Mesothelial cell of epicardium (in vitro differentiated cells): Measurements from ENCODE around the gene LPCAT2. TPM values are rescaled to one million over a fixed set of nuclear protein-coding genes. Genes with fewer than 3 reads are reported as not detected.
A peak's percentile ranks its signal among the peaks of the same experiment; 100 is the strongest.

ENCODE experiments used
- DNase-seq, 2 experiments: peaks; one replicate each; pipeline ENCODE4 v3.0.0; 2021; ENCODE audit warnings: low spot score in 2 of 2; ENCODE audit not compliant: unreplicated experiment in 2 of 2
- H3K27ac Mint-ChIP-seq: 2 replicates; pipeline ENCODE4 v1.8.0; 2021; ENCODE audit warnings: mixed read lengths
- H3K27me3 Mint-ChIP-seq: 2 replicates; pipeline ENCODE4 v1.8.0; 2021; ENCODE audit warnings: low read depth, mixed read lengths
- H3K36me3 Mint-ChIP-seq: 2 replicates; pipeline ENCODE4 v1.8.0; 2021; ENCODE audit warnings: mixed read lengths
- H3K4me1 Mint-ChIP-seq: 2 replicates; pipeline ENCODE4 v1.8.0; 2021; ENCODE audit warnings: mixed read lengths
- H3K4me3 Mint-ChIP-seq: 2 replicates; pipeline ENCODE4 v1.8.0; 2021; ENCODE audit warnings: mild to moderate bottlenecking, moderate library complexity, mixed read lengths
- H3K9me3 Mint-ChIP-seq: 2 replicates; pipeline ENCODE4 v1.8.0; 2021; ENCODE audit warnings: mixed read lengths
- total RNA-seq: library from RNA; stranded (reverse); gene quantifications from 3 replicates; pipeline ENCODE4 v1.2.1, GENCODE V29; 2021
- TF ChIP-seq, protein P1 (sequence below): fragments of 200-600 bp; sonication (generic); IDR thresholded peaks from one replicate; pipeline ENCODE4 v1.5.0; 2021; ENCODE audit warnings: antibody characterized with exemption; ENCODE audit not compliant: unreplicated experiment

The LPCAT2 gene
- total RNA-seq, 1 donor from 2014 or later, result 25.1 TPM

GRCh38 chr16:55506708-55507107, 2.2 kb upstream of the LPCAT2 start:
- Mint-ChIP-seq H3K4me1 (peaks cover 33% of the 10 kb centered on the region), H3K27me3 (no peaks in the 10 kb centered on the region), H3K36me3 (peaks cover 16% of the 10 kb centered on the region), H3K27ac (no peak overlapping the region), H3K9me3 (peaks cover 2% of the 10 kb centered on the region), H3K4me3 (no peak overlapping the region)
- TF ChIP-seq, protein P1, sequence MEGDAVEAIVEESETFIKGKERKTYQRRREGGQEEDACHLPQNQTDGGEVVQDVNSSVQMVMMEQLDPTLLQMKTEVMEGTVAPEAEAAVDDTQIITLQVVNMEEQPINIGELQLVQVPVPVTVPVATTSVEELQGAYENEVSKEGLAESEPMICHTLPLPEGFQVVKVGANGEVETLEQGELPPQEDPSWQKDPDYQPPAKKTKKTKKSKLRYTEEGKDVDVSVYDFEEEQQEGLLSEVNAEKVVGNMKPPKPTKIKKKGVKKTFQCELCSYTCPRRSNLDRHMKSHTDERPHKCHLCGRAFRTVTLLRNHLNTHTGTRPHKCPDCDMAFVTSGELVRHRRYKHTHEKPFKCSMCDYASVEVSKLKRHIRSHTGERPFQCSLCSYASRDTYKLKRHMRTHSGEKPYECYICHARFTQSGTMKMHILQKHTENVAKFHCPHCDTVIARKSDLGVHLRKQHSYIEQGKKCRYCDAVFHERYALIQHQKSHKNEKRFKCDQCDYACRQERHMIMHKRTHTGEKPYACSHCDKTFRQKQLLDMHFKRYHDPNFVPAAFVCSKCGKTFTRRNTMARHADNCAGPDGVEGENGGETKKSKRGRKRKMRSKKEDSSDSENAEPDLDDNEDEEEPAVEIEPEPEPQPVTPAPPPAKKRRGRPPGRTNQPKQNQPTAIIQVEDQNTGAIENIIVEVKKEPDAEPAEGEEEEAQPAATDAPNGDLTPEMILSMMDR, result no peak
- no peak for DNase-seq

GRCh38 chr16:55508271-55508921, 476 bp upstream of the LPCAT2 start:
- H3K27ac Mint-ChIP-seq, result peak overlapping the region; percentile 84
- H3K4me1 Mint-ChIP-seq, result peaks cover 18% of the 10 kb centered on the region
- peaks cover 33% of the 10 kb centered on the region for H3K36me3 Mint-ChIP-seq
- peaks cover 19% of the 10 kb centered on the region for H3K9me3 Mint-ChIP-seq
- no peak for DNase-seq
- peak overlapping the region; percentile 79 for H3K4me3 Mint-ChIP-seq
- H3K27me3 Mint-ChIP-seq, result no peaks in the 10 kb centered on the region
- TF ChIP-seq, protein P1, result no peak

- H3K9me3 Mint-ChIP-seq, result peaks cover 30% of the 10 kb centered on the region
- no peaks in the 10 kb centered on the region for H3K27me3 Mint-ChIP-seq
- TF ChIP-seq, protein P1, result no peak
- peaks cover 41% of the 10 kb centered on the region for H3K36me3 Mint-ChIP-seq
- peak overlapping the region; percentile 79 for H3K4me3 Mint-ChIP-seq
- peaks cover 14% of the 10 kb centered on the region for H3K4me1 Mint-ChIP-seq
- no peak overlapping the region for H3K27ac Mint-ChIP-seq
- no peak for DNase-seq
Observed at GRCh38 chr16:55510185-55510805, 1.4 kb downstream of the LPCAT2 start.

GRCh38 chr16:55512941-55513340, 4.1 kb downstream of the LPCAT2 start:
- no peak for DNase-seq
- TF ChIP-seq, protein P1, result no peak
- Mint-ChIP-seq H3K27ac (no peak overlapping the region), H3K9me3 (peaks cover 53% of the 10 kb centered on the region), H3K36me3 (peaks cover 49% of the 10 kb centered on the region), H3K27me3 (no peaks in the 10 kb centered on the region), H3K4me1 (peaks cover 14% of the 10 kb centered on the region), H3K4me3 (no peak overlapping the region)

GRCh38 chr16:55513616-55514015, 4.7 kb downstream of the LPCAT2 start:
- Mint-ChIP-seq H3K9me3 (peaks cover 59% of the 10 kb centered on the region), H3K27ac (no peak overlapping the region), H3K36me3 (peaks cover 55% of the 10 kb centered on the region), H3K4me3 (no peak overlapping the region), H3K4me1 (peaks cover 12% of the 10 kb centered on the region), H3K27me3 (no peaks in the 10 kb centered on the region)
- TF ChIP-seq, protein P1, result no peak
- DNase-seq, result no peak
